H9 (cell line): ENCODE results near the gene ANGEL1. TPM values are rescaled to one million over a fixed set of nuclear protein-coding genes. Genes with fewer than 3 reads are reported as not detected.

ENCODE experiments used
- DNase-seq: peaks from one replicate; pipeline ENCODE4 v3.0.0-alpha.2; 2017
- H2AFZ ChIP-seq: one replicate; pipeline ENCODE4 v1.6.1; 2013; ENCODE audit warnings: mild to moderate bottlenecking, low read length, control low read depth, moderate library complexity
- H2AK5ac ChIP-seq: 2 replicates; pipeline ENCODE4 v1.6.1; 2013; ENCODE audit warnings: low read length, control low read depth, mixed read lengths; ENCODE audit not compliant: insufficient read length
- H2BK120ac ChIP-seq: one replicate; pipeline ENCODE4 v1.6.1; 2013; ENCODE audit warnings: low read depth, mild to moderate bottlenecking, low read length, control low read depth, inconsistent platforms; ENCODE audit not compliant: poor library complexity, severe bottlenecking
- H2BK12ac ChIP-seq: 2 replicates; pipeline ENCODE4 v1.6.1; 2013; ENCODE audit warnings: low read length, control low read depth, mixed read lengths, low read depth; ENCODE audit not compliant: insufficient read length
- H2BK15ac ChIP-seq: 2 replicates; pipeline ENCODE4 v1.6.1; 2013; ENCODE audit warnings: low read depth, low read length, control low read depth
- H2BK20ac ChIP-seq: one replicate; pipeline ENCODE4 v1.6.1; 2013; ENCODE audit warnings: low read depth, mild to moderate bottlenecking, low read length, control low read depth, inconsistent platforms; ENCODE audit not compliant: poor library complexity, severe bottlenecking
- H2BK5ac ChIP-seq: 2 replicates; pipeline ENCODE4 v1.6.1; 2013; ENCODE audit warnings: low read length, control low read depth, mixed read lengths; ENCODE audit not compliant: insufficient read length
- H3K14ac ChIP-seq: 2 replicates; pipeline ENCODE4 v1.6.1; 2013; ENCODE audit warnings: low read length, control low read depth; ENCODE audit not compliant: insufficient read depth
- H3K18ac ChIP-seq: 2 replicates; pipeline ENCODE4 v1.6.1; 2013; ENCODE audit warnings: low read depth, mild to moderate bottlenecking, mixed read lengths, low read length, control low read depth; ENCODE audit not compliant: insufficient read length
- H3K23ac ChIP-seq: 2 replicates; pipeline ENCODE4 v1.6.1; 2013; ENCODE audit warnings: low read length, control low read depth, mixed read lengths, low read depth; ENCODE audit not compliant: insufficient read length
- H3K23me2 ChIP-seq: 2 replicates; pipeline ENCODE4 v1.6.1; 2013; ENCODE audit warnings: low read depth, mild to moderate bottlenecking, mixed read lengths, low read length, control low read depth; ENCODE audit not compliant: insufficient read length, poor library complexity, severe bottlenecking
- H3K27ac ChIP-seq: 2 replicates; pipeline ENCODE4 v1.5.1; 2013; ENCODE audit warnings: low read length, control low read depth, mixed read lengths, low read depth; ENCODE audit not compliant: insufficient read length
- H3K27me3 ChIP-seq: 2 replicates; pipeline ENCODE4 v1.6.1; 2013; ENCODE audit warnings: low read length, control low read depth, inconsistent platforms; ENCODE audit not compliant: insufficient read depth
- H3K4ac ChIP-seq: 2 replicates; pipeline ENCODE4 v1.6.1; 2013; ENCODE audit warnings: low read depth, mild to moderate bottlenecking, control low read depth, inconsistent platforms, low read length, moderate library complexity
- H3K4me1 ChIP-seq: 2 replicates; pipeline ENCODE4 v1.6.1; 2013; ENCODE audit warnings: low read length, control low read depth, inconsistent platforms; ENCODE audit not compliant: insufficient read depth
- H3K4me2 ChIP-seq: 2 replicates; pipeline ENCODE4 v1.6.1; 2013; ENCODE audit warnings: low read length, control low read depth, mixed read lengths; ENCODE audit not compliant: insufficient read length, insufficient read depth
- H3K56ac ChIP-seq: 2 replicates; pipeline ENCODE4 v1.6.1; 2013; ENCODE audit warnings: low read depth, mild to moderate bottlenecking, mixed read lengths, low read length, control low read depth; ENCODE audit not compliant: insufficient read length
- H3K79me1 ChIP-seq: 2 replicates; pipeline ENCODE4 v1.6.1; 2013; ENCODE audit warnings: low read depth, mild to moderate bottlenecking, moderate library complexity, low read length, control low read depth, inconsistent platforms; ENCODE audit not compliant: insufficient read depth, poor library complexity, severe bottlenecking
- H3K79me2 ChIP-seq: 2 replicates; pipeline ENCODE4 v1.6.1; 2013; ENCODE audit warnings: low read length, control low read depth, inconsistent platforms; ENCODE audit not compliant: insufficient read depth
- H3K9ac ChIP-seq: 2 replicates; pipeline ENCODE4 v1.6.1; 2013; ENCODE audit warnings: low read length, control low read depth, mixed read lengths; ENCODE audit not compliant: insufficient read length; ENCODE audit errors: extremely low read depth
- H3K9me3 ChIP-seq: one replicate; pipeline ENCODE4 v1.6.1; 2013; ENCODE audit warnings: low read depth, low read length, inconsistent platforms; ENCODE audit not compliant: control insufficient read depth
- H3T11ph ChIP-seq: one replicate; pipeline ENCODE4 v1.6.1; 2013; ENCODE audit warnings: mild to moderate bottlenecking, low read length, control low read depth, inconsistent platforms
- H4K20me1 ChIP-seq: one replicate; pipeline ENCODE4 v1.6.1; 2013; ENCODE audit not compliant: control insufficient read depth, insufficient read length, insufficient read depth
- H4K5ac ChIP-seq: 2 replicates; pipeline ENCODE4 v1.6.1; 2013; ENCODE audit warnings: low read depth, mild to moderate bottlenecking, mixed read lengths, low read length, control low read depth; ENCODE audit not compliant: insufficient read length
- H4K8ac ChIP-seq: replicated peaks from 2 replicates; pipeline ENCODE4 v1.6.1; 2013; ENCODE audit warnings: low read length, control low read depth, mixed read lengths, low read depth; ENCODE audit not compliant: insufficient read length
- H4K91ac ChIP-seq: 2 replicates; pipeline ENCODE4 v1.6.1; 2013; ENCODE audit warnings: low read depth, mild to moderate bottlenecking, moderate library complexity, mixed read lengths, low read length, control low read depth; ENCODE audit not compliant: insufficient read length
- H3K27ac Mint-ChIP-seq, 3 experiments: 2 replicates in 2 of 3; 3 replicates in 1 of 3; pipeline ENCODE4 v1.8.0; 2020 to 2021; ENCODE audit warnings: mixed read lengths in 3 of 3, mild to moderate bottlenecking in 1 of 3, moderate library complexity in 1 of 3
- H3K27me3 Mint-ChIP-seq: 2 replicates; pipeline ENCODE4 v1.8.0; 2021; ENCODE audit warnings: low read depth, mild to moderate bottlenecking, moderate library complexity, mixed read lengths
- H3K36me3 Mint-ChIP-seq, 3 experiments: 2 replicates in 2 of 3; 3 replicates in 1 of 3; pipeline ENCODE4 v1.8.0; 2020 to 2021; ENCODE audit warnings: low read depth in 3 of 3, mixed read lengths in 3 of 3; ENCODE audit not compliant: insufficient read depth in 1 of 3
- H3K4me1 Mint-ChIP-seq, 2 experiments: 2 replicates each; pipeline ENCODE4 v1.8.0; 2020; ENCODE audit warnings: mixed read lengths in 2 of 2
- H3K4me3 Mint-ChIP-seq, 2 experiments: 2 replicates in 1 of 2; 3 replicates in 1 of 2; pipeline ENCODE4 v1.8.0; 2020 to 2021; ENCODE audit warnings: mild to moderate bottlenecking in 2 of 2, mixed read lengths in 2 of 2, moderate library complexity in 1 of 2
- H3K9me3 Mint-ChIP-seq, 2 experiments: 2 replicates in 1 of 2; 3 replicates in 1 of 2; pipeline ENCODE4 v1.8.0; 2020; ENCODE audit warnings: mild to moderate bottlenecking in 2 of 2, mixed read lengths in 2 of 2, moderate library complexity in 1 of 2
- WGBS: extraction: QIAGEN DNeasy Blood & Tissue Kit; methylation state at CpG from one replicate; pipeline ENCODE4 v1.1.7; 2013; ENCODE audit warnings: missing lambda C conversion rate, low lambda C conversion rate, mixed read lengths; ENCODE audit not compliant: insufficient read length; ENCODE audit errors: extremely low coverage; 5-methylcytosine and 5-hydroxymethylcytosine counted together
- total RNA-seq: library from RNA; stranded (reverse); gene quantifications from 2 replicates; pipeline ENCODE4 v1.2.1, GENCODE V29; 2021
- TF ChIP-seq, protein P1 (sequence below): fragments of 200-600 bp; sonication (generic); conservative IDR thresholded peaks from 3 replicates; pipeline ENCODE4 v1.8.0; 2021; ENCODE audit warnings: antibody characterized with exemption, mild to moderate bottlenecking

Gene ANGEL1
- total RNA-seq, 1 experiment from 2014 or later, result 21.5 TPM

DNA sequence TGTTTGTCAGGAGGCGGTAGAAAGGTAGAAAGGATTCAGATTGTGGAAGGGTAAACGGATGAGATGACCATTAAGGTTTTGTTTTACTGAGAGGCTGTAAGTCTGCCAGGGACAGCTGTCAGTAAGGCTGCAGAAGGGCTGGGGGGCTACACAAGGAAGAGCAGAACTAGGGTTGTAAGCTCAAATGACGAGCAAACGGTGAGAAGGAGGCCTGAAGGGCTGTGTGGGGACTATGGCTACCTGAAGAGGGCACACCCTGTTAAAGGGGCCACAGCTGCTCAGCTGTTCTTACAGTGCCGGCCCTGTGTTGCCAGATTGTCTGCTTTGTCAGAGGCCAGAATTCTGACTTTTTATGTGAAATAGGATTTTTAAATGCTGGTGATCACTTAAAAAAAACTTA lies 32.3 kb downstream of the ANGEL1 start:
- Mint-ChIP-seq H3K4me1 (peaks cover 13 to 17% of the 10 kb centered on the region in 2 experiments), H3K4me3 (no peak overlapping the region), H3K9me3 (no peaks in the 10 kb centered on the region), H3K27ac (no peak overlapping the region; a peak in 2 of 7 replicates), H3K36me3 (peaks cover 10 to 25% (median 15%) of the 10 kb centered on the region in 3 experiments; a peak in 6 of 7 replicates), H3K27me3 (no peaks in the 10 kb centered on the region; the same call in none of the 2 replicates)
- Histone ChIP-seq H2BK12ac (no peak overlapping the region), H3K27ac (no peak overlapping the region), H3K79me2 (no peaks in the 10 kb centered on the region), H3K79me1 (no peaks in the 10 kb centered on the region), H4K8ac (no peak overlapping the region), H3K23me2 (no peaks in the 10 kb centered on the region), H2BK5ac (no peak overlapping the region), H2BK120ac (no peak overlapping the region), H4K91ac (no peak overlapping the region), H3T11ph (no peak overlapping the region), H2AFZ (no peak overlapping the region), H3K4me1 (no peaks in the 10 kb centered on the region), H3K9me3 (no peaks in the 10 kb centered on the region), H4K5ac (no peak overlapping the region), H2AK5ac (no peak overlapping the region), H3K56ac (no peak overlapping the region), H4K20me1 (no peaks in the 10 kb centered on the region), H3K14ac (no peak overlapping the region), H3K4me2 (no peak overlapping the region), H3K23ac (no peak overlapping the region), H3K4ac (no peak overlapping the region), H3K27me3 (no peaks in the 10 kb centered on the region), H2BK15ac (no peak overlapping the region), H2BK20ac (no peak overlapping the region), H3K18ac (no peak overlapping the region), H3K9ac (no peak overlapping the region)
- no CpG with 5 or more reads among the region's 5 CpGs for WGBS
- peak; percentile 19 for DNase-seq
- TF ChIP-seq, protein P1, sequence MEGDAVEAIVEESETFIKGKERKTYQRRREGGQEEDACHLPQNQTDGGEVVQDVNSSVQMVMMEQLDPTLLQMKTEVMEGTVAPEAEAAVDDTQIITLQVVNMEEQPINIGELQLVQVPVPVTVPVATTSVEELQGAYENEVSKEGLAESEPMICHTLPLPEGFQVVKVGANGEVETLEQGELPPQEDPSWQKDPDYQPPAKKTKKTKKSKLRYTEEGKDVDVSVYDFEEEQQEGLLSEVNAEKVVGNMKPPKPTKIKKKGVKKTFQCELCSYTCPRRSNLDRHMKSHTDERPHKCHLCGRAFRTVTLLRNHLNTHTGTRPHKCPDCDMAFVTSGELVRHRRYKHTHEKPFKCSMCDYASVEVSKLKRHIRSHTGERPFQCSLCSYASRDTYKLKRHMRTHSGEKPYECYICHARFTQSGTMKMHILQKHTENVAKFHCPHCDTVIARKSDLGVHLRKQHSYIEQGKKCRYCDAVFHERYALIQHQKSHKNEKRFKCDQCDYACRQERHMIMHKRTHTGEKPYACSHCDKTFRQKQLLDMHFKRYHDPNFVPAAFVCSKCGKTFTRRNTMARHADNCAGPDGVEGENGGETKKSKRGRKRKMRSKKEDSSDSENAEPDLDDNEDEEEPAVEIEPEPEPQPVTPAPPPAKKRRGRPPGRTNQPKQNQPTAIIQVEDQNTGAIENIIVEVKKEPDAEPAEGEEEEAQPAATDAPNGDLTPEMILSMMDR, result no peak
